ENCODE results near the gene GLRX5.

DNA sequence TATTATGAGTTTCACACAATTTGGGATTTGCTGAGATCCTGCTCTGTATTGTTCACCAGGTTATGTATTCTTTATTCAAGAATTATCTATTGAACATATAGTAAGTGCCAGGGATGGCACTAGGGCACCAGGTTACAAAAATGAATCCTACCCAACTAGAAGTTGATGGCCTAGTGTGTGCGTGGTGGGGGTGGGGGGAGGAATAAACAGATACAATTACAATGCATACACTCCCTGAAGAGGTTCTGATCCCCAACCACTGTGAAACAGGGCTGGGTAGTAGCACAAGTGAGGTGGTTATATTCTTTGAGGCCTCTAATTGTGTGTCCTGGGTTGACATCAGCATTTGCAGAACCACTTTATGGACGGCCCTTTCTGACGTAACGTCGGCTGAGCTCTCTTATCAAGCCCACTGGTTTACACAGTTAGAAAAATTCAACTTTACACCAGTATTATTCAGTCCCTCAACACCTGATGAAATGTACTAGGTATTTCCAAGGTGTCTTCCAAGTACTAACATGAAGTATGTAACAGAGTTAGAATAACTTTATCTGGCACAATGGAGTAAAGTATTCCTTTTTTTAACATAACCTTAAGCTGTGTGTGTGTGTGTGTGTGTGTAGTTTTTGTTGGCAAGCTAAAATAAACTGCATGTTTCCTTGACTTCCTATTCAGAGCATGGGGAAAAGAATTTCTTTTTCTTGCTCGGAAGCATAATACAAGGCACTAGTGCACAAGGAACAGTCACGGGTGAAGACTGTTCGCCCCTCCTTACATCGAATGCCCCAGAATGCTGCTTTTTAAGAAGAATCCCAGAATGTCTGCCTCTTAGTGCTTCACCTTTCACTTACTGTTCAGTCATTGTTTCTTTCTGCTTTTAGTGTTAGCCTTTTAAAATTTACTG, 8.1 kb upstream of the GLRX5 start:
- TF ChIP-seq, protein P1, sequence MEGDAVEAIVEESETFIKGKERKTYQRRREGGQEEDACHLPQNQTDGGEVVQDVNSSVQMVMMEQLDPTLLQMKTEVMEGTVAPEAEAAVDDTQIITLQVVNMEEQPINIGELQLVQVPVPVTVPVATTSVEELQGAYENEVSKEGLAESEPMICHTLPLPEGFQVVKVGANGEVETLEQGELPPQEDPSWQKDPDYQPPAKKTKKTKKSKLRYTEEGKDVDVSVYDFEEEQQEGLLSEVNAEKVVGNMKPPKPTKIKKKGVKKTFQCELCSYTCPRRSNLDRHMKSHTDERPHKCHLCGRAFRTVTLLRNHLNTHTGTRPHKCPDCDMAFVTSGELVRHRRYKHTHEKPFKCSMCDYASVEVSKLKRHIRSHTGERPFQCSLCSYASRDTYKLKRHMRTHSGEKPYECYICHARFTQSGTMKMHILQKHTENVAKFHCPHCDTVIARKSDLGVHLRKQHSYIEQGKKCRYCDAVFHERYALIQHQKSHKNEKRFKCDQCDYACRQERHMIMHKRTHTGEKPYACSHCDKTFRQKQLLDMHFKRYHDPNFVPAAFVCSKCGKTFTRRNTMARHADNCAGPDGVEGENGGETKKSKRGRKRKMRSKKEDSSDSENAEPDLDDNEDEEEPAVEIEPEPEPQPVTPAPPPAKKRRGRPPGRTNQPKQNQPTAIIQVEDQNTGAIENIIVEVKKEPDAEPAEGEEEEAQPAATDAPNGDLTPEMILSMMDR (IDR thresholded peaks at IDR 0.05) = no peak
- TF ChIP-seq, protein P2, sequence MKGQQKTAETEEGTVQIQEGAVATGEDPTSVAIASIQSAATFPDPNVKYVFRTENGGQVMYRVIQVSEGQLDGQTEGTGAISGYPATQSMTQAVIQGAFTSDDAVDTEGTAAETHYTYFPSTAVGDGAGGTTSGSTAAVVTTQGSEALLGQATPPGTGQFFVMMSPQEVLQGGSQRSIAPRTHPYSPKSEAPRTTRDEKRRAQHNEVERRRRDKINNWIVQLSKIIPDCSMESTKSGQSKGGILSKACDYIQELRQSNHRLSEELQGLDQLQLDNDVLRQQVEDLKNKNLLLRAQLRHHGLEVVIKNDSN (CRISPR knock-in tag; IDR thresholded peaks at IDR 0.05) = no peak
- TF ChIP-seq NR1H2 (CRISPR knock-in tag; IDR thresholded peaks at IDR 0.05) (no peak), ZNF121 (CRISPR knock-in tag; IDR thresholded peaks at IDR 0.05) (no peak), SMAD4 (CRISPR knock-in tag; IDR thresholded peaks at IDR 0.05) (no peak), ZBTB21 (CRISPR knock-in tag; IDR thresholded peaks at IDR 0.05; ENCODE audit: borderline replicate concordance) (no peak), TCF7 (CRISPR knock-in tag; IDR thresholded peaks at IDR 0.05; ENCODE audit: low read depth) (no peak), ATF1 (CRISPR knock-in tag; IDR thresholded peaks at IDR 0.05) (no peak), EMX1 (CRISPR knock-in tag; IDR thresholded peaks at IDR 0.05) (no peak)
- TF ChIP-seq, protein P3, sequence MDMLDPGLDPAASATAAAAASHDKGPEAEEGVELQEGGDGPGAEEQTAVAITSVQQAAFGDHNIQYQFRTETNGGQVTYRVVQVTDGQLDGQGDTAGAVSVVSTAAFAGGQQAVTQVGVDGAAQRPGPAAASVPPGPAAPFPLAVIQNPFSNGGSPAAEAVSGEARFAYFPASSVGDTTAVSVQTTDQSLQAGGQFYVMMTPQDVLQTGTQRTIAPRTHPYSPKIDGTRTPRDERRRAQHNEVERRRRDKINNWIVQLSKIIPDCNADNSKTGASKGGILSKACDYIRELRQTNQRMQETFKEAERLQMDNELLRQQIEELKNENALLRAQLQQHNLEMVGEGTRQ (CRISPR knock-in tag; IDR thresholded peaks at IDR 0.05) = no peak
- TF ChIP-seq, protein P4, sequence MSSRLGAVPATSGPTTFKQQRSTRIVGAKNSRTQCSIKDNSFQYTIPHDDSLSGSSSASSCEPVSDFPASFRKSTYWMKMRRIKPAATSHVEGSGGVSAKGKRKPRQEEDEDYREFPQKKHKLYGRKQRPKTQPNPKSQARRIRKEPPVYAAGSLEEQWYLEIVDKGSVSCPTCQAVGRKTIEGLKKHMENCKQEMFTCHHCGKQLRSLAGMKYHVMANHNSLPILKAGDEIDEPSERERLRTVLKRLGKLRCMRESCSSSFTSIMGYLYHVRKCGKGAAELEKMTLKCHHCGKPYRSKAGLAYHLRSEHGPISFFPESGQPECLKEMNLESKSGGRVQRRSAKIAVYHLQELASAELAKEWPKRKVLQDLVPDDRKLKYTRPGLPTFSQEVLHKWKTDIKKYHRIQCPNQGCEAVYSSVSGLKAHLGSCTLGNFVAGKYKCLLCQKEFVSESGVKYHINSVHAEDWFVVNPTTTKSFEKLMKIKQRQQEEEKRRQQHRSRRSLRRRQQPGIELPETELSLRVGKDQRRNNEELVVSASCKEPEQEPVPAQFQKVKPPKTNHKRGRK (CRISPR knock-in tag; IDR thresholded peaks at IDR 0.05; ENCODE audit: borderline replicate concordance) = no peak
- TF ChIP-seq, protein P5, sequence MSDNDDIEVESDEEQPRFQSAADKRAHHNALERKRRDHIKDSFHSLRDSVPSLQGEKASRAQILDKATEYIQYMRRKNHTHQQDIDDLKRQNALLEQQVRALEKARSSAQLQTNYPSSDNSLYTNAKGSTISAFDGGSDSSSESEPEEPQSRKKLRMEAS (CRISPR knock-in tag; IDR thresholded peaks at IDR 0.05) = no peak

Data from WTC11 (cell line).